GM21737 (cell line): ENCODE measurements around the gene GIMAP5.

Experiments
- ATAC-seq: cut with Tn5 transposase; IDR thresholded peaks from one replicate; pipeline ENCODE4 v1.9.1; 2021; ENCODE audit warnings: mild to moderate bottlenecking, moderate library complexity; ENCODE audit not compliant: unreplicated experiment

The GIMAP5 gene

GRCh38 chr7:150734254-150734653 is 3.0 kb upstream of the GIMAP5 start:
- ATAC-seq = no peak

- ATAC-seq = no peak
Measured at GRCh38 chr7:150735596-150736358, 1.4 kb upstream of the GIMAP5 start.

GRCh38 chr7:150736864-150737263 is 354 bp upstream of the GIMAP5 start:
- no peak for ATAC-seq

- no peak for ATAC-seq
Measured at GRCh38 chr7:150738092-150738491, 874 bp downstream of the GIMAP5 start.

GRCh38 chr7:150738591-150739001 is 1.4 kb downstream of the GIMAP5 start:
- no peak for ATAC-seq

- no peak for ATAC-seq
Measured at GRCh38 chr7:150739033-150739432, 1.8 kb downstream of the GIMAP5 start.

- no peak for ATAC-seq
Measured at GRCh38 chr7:150740053-150740452, 2.8 kb downstream of the GIMAP5 start.

- no peak for ATAC-seq
Measured at GRCh38 chr7:150742286-150742968, 5.2 kb downstream of the GIMAP5 start.

- no peak for ATAC-seq
Measured at GRCh38 chr7:150744041-150744656, 6.9 kb downstream of the GIMAP5 start.

GRCh38 chr7:150745086-150745485 is 7.9 kb downstream of the GIMAP5 start:
- ATAC-seq = no peak

- ATAC-seq = no peak
Measured at GRCh38 chr7:150745876-150746275, 8.7 kb downstream of the GIMAP5 start.

GRCh38 chr7:150746921-150747320 is 9.7 kb downstream of the GIMAP5 start:
- ATAC-seq = no peak

- no peak for ATAC-seq
Measured at GRCh38 chr7:150748376-150748775, 11.2 kb downstream of the GIMAP5 start.

- ATAC-seq = no peak
Measured at GRCh38 chr7:150751702-150752101, 14.5 kb downstream of the GIMAP5 start.

- no peak for ATAC-seq
Measured at GRCh38 chr7:150753239-150753638, 16.0 kb downstream of the GIMAP5 start.

GRCh38 chr7:150753826-150754603 is 16.8 kb downstream of the GIMAP5 start:
- ATAC-seq = no peak

GRCh38 chr7:150754951-150755350 is 17.7 kb downstream of the GIMAP5 start:
- ATAC-seq = no peak

- ATAC-seq = peak; percentile 54
Measured at GRCh38 chr7:150755473-150756099, 18.4 kb downstream of the GIMAP5 start.

- no peak for ATAC-seq
Measured at GRCh38 chr7:150756166-150756565, 18.9 kb downstream of the GIMAP5 start.

- ATAC-seq = no peak
Measured at GRCh38 chr7:150756858-150757257, 19.6 kb downstream of the GIMAP5 start.

- no peak for ATAC-seq
Measured at GRCh38 chr7:150759479-150759878, 22.3 kb downstream of the GIMAP5 start.
